DMS79 treated with DMSO at 0.1 percent for 48 hours (cell line): ENCODE results near the gene FGF13.

ENCODE experiments used
- DNase-seq: peaks from one replicate; lab custom pipeline; 2025; lab: John Stamatoyannopoulos, UW

FGF13 gene

DNA sequence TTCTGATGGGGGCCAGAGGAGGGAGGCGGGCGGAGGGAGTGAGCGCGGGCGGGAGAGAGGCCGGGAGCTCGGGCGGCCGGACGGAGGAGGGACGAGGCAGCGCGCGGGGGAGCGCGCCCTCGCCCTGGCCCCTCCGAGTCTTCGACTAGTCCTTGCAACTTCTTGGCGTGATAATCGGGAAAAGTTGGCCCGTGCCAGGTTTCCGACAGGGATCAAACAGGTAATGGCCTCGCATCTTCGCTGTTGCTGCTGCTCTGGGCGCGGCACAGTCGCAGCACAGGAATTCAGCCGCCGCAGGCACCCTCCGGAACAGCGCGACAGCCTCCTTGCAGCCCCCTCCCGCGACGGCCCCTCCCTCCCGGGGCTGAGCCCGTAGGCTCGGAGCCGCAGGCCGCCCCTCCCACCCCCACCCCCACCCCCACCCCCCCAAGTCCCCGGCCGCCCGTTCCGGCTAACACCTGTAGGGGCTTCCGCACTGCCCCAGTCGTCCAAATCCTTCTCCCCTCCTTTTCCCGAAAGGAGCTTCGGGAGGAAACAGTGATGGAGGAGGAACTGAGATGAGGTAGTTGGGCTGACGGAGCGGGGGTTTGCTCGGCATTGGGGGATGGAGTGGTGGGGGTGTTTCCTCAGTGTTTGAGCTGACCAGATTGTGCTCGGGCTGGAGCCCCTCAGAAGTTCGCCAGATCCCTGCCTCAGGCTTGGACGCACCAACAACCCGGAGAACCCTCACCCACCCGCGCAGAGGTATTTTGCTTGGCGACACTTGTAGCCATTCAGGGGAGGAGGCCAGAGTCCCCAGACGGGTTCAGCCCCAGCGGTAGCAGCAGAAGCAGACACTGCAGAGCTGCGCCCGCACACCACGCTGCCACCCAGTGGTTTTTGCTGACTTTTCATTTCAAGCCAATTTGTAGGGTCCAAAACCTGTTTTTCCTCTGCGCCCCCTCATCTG, at the start of gene FGF13:
Gene FGF13, minus strand, starts transcription at position 319 of the 949 bp plus-strand sequence. CDS start 714 bp downstream, outside the sequence.
- DNase-seq = no peak

GRCh38 chrX:138759217-138759943, 47.9 kb upstream of the FGF13 start:
- DNase-seq = no peak

GRCh38 chrX:138756234-138756633, 44.7 kb upstream of the FGF13 start:
- no peak for DNase-seq

DNA sequence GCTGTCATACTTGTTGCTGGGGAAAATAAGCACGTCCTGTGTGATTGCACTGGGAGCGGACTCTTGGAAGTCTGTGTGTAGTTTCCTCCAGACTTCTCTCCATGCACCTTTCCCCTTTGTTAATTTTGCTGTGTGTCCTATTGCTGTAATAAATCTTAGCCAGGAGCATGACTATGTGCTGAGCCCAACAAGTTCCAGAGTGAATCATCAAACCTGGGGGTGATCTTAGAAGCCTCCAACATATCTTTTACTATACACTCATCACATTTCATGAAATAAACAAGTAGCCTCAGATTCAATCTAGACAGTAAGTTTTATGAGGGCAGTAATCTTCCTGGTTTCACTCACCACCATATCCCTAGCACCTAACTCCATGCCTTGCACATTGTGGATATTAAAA, 43.3 kb upstream of the FGF13 start:
- DNase-seq = no peak

- no peak for DNase-seq
Observed at GRCh38 chrX:138748480-138748879, 37.0 kb upstream of the FGF13 start.

- DNase-seq = no peak
Observed at GRCh38 chrX:138745196-138745595, 33.7 kb upstream of the FGF13 start.

GRCh38 chrX:138742217-138742616, 30.7 kb upstream of the FGF13 start:
- no peak for DNase-seq

DNA sequence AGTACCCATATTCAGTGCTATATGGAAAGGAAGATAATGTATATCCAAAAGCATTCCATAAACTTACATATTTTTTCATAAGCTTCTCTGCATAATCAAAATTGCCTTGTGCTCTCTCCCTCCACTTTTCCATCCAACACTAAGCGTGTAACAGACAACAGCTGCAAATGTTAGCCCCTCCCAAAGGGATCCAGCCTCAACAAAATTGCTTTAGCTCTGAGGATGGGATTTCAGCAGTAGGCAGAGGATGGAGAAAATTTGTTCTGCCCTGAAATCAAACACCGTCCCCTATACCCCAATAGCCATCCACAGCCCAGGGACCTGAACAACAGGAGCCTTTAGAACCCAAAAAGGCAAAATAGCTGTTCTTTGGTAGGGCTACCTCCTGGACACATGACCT, 28.8 kb upstream of the FGF13 start:
- no peak for DNase-seq

DNA sequence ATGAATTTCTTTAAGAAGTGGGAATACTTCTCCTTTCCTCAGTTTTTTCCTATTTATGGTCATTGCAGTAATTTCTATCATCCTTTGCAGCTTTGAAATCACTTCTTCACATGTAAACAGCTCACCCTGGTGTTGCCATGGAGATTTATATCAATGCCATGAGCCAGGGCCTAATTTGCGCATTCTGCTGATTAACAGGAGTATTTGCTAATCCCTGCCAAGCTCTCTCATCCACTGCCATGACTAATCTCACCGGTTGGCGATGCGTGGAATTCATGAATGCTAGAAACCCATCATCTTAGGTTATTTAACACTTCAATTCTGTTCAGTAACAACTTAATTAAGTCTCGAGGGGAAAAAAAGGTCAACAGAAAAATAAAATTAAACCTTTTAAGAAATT, 11.8 kb upstream of the FGF13 start:
- DNase-seq = no peak

- no peak for DNase-seq
Observed at GRCh38 chrX:138719396-138719795, 7.9 kb upstream of the FGF13 start.

- no peak for DNase-seq
Observed at GRCh38 chrX:138718941-138719340, 7.4 kb upstream of the FGF13 start.

DNA sequence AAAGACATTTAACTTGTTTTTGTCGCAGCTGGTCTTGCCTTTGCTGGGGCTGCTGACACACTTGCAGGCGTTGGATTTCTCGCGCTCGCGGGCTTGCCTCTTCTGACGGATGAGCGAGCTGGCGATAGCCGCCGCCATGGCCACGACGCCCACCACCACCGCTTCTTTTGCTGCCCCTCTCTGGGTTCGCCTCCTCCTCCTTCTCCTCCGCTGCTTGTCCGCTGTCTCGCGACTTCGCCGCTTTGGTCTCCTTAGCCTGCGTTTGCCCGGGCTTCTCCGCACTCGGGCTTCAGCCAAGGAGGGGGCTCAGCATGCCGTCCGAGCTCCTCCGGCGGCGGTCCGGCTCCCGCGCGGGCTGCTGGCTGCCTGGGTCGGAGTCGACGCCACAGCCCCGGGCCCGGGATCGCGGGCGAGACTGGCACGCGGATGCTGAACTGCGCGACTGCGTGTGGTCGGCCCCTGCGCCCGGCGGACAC, 613 bp downstream of the FGF13 start:
- DNase-seq = no peak

GRCh38 chrX:138709886-138710791, 1.4 kb downstream of the FGF13 start:
- no peak for DNase-seq

DNA sequence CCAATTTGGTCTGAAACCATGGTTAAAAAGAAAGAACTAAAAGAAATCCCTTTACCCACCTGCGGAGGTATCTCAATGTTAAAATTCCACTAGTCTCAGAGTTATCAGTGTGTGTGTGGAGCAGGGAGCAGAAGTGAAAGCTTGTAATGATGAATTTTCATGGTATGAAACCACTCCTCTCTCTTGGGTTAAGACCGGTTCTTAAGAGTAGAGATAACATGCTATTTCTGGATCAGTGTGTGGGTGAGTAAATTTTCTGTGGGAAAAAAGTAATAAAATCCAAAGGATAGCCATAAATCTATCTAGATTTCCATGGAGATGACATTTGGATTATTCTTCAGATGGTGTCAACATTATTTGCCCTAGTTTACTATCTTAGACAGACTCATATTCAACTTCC, 3.2 kb downstream of the FGF13 start:
- no peak for DNase-seq

DNA sequence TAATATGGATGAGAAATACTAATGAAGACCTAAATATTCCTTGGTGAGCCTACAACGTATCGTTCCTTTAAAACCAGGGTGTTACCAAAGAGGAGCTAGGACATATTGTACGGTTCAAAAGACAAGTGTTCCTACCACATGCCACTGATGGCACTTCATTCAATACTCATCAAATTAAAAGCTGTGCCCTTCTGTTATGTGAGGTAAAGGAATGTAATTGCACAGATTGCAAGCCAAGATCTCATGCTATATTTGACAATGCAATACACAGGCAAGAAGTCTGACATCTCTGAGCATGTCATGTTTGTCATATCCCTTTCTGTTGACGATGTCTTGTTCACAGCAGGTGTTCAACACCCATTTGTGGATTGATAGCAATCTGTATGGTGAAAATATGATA, 6.9 kb downstream of the FGF13 start:
- no peak for DNase-seq

DNA sequence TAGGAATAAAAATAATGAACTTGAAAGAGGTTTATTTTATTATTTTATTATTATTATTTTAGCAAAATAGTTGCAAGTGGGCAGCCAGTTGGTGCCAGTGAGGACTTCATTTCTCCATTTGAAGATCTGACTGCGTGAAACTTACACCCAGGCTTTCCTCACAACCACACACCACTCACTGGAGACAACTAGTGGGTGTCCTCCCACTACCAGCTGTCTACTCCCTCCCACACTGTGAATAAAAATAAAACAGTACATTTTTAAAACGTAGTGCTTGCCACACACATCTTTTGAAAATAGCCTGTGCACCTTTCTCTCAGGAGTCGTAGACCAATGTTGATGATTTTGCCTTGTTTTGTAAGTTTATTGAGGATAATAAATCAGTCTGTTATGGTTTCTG, 7.4 kb downstream of the FGF13 start:
- no peak for DNase-seq

- no peak for DNase-seq
Observed at GRCh38 chrX:138692591-138692990, 18.9 kb downstream of the FGF13 start.

GRCh38 chrX:138691186-138691585, 20.3 kb downstream of the FGF13 start:
- no peak for DNase-seq

- no peak for DNase-seq
Observed at GRCh38 chrX:138690591-138690990, 20.9 kb downstream of the FGF13 start.

DNA sequence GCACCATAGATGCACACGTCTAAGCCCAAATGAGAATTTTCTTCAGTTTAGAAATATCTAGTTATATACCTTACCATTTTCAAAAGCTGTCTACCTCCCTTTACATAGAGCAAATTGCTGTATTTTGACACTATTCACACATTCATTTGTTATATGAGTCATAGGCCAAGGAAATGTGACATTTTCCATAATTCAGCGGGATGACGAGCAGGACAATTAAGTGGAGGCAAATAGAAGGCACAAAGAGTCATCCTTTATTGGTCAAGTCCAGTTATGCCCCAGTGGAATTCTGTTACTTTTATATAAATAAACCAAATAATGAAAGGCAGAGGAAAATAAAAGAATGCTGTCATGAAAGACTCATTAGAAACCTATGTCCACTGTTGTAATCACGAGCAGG, 27.9 kb downstream of the FGF13 start:
- DNase-seq = no peak

DNA sequence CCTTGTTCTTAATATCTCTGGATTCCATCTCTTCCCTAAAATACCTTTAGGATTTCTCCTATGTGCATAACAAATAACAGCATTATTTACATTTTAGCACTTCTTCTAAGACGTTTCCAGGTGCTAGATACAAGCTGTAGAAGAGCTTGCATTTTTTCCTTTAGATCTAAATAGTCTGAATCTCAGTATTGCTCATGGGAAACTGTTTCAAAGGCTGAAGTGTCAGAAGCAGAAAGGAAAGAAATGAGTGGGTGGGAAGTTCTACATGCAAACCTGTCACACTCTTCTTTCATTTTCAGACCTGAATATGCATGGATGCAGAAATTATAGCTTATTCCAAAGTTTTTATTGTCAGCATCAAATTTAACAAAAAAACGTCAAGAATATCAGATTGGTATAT, 41.8 kb downstream of the FGF13 start:
- DNase-seq = no peak

DNA sequence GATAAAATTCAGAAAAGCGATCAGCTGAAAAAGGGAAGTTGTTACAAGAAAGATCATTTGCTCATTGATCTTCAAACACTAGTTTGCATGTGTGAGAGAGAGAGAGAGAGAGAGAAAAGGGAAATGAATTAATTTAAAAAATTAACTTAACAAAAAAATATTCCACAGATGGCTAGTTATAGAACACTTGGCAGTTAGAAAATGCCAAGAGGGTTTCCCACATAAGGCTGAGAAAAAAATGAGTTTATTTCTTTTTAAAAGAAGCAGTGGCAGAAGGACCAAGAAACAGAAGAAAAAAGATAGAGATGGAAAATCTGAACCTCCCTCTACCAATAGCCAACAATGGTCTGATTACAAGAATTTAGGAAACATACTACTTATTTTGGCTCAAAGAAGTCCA, 47.1 kb downstream of the FGF13 start:
- DNase-seq = no peak
